ENCODE measurements around the gene GIGYF2.

GRCh38 chr2:232829988-232830387 is 132.9 kb downstream of the GIGYF2 start:
- TF ChIP-seq EZH2phosphoT487 (IDR thresholded peaks at IDR 0.05; ENCODE audit: low read depth) (no peak), CTCF (IDR thresholded peaks at IDR 0.05; ENCODE audit: low read depth, low read length) (no peak)

Measured in OCI-LY3 (cell line).